Measurements from ENCODE around the gene MAF. TPM values are rescaled to one million over a fixed set of nuclear protein-coding genes. Genes with fewer than 3 reads are reported as not detected.

Gene MAF
- total RNA-seq, 2 donors from 2014 or later, result 5.4 to 16.7 TPM

- TF ChIP-seq, protein P1, sequence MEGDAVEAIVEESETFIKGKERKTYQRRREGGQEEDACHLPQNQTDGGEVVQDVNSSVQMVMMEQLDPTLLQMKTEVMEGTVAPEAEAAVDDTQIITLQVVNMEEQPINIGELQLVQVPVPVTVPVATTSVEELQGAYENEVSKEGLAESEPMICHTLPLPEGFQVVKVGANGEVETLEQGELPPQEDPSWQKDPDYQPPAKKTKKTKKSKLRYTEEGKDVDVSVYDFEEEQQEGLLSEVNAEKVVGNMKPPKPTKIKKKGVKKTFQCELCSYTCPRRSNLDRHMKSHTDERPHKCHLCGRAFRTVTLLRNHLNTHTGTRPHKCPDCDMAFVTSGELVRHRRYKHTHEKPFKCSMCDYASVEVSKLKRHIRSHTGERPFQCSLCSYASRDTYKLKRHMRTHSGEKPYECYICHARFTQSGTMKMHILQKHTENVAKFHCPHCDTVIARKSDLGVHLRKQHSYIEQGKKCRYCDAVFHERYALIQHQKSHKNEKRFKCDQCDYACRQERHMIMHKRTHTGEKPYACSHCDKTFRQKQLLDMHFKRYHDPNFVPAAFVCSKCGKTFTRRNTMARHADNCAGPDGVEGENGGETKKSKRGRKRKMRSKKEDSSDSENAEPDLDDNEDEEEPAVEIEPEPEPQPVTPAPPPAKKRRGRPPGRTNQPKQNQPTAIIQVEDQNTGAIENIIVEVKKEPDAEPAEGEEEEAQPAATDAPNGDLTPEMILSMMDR (IDR thresholded peaks at IDR 0.05), result no peak
- no peaks in the 10 kb centered on the region for H3K9me3 ChIP-seq
- H3K36me3 ChIP-seq, result no peaks in the 10 kb centered on the region
- DNase-seq (ENCODE audit: low spot score), result no peak
- H3K4me1 ChIP-seq, result no peaks in the 10 kb centered on the region
- no peak overlapping the region for H3K4me3 ChIP-seq
- H3K27me3 ChIP-seq, result no peaks in the 10 kb centered on the region
- H3K27ac ChIP-seq, result no peak overlapping the region
Measured at GRCh38 chr16:79550373-79550772, 50.2 kb downstream of the MAF start.

GRCh38 chr16:79547085-79547484 lies 53.5 kb downstream of the MAF start:
- no peaks in the 10 kb centered on the region for H3K27me3 ChIP-seq
- DNase-seq (ENCODE audit: low spot score), result no peak

More at GRCh38 chr16:79547085-79547484, 53.5 kb downstream of the MAF start:
- Histone ChIP-seq H3K4me1 (peaks cover 0 to 12% of the 10 kb centered on the region in 2 donors), H3K27ac (no peak overlapping the region), H3K4me3 (no peak overlapping the region), H3K36me3 (no peaks in the 10 kb centered on the region), H3K9me3 (no peaks in the 10 kb centered on the region)
- TF ChIP-seq, protein P1 (IDR thresholded peaks at IDR 0.05), result no peak
